Neural progenitor cell (in vitro differentiated cells): ENCODE results near the gene APCDD1L. TPM values are rescaled to one million over a fixed set of nuclear protein-coding genes. Genes with fewer than 3 reads are reported as not detected.

Experiments
- DNase-seq: peaks from one replicate; pipeline ENCODE4 v3.0.0-alpha.2; 2016; ENCODE audit warnings: low spot score
- H2AFZ ChIP-seq: fragments of 200-600 bp; sonication (generic); replicated peaks from 2 replicates; pipeline ENCODE4 v1.6.1; 2016; ENCODE audit warnings: antibody characterized with exemption
- H3F3A ChIP-seq: fragments of 200-600 bp; sonication (generic); 2 replicates; pipeline ENCODE4 v1.6.1; 2016; ENCODE audit warnings: antibody characterized with exemption, low read depth
- H3K27ac ChIP-seq: fragments of 200-600 bp; sonication (generic); 2 replicates; pipeline ENCODE4 v1.5.1; 2016; ENCODE audit warnings: mild to moderate bottlenecking
- H3K27me3 ChIP-seq: fragments of 200-600 bp; sonication (generic); 2 replicates; pipeline ENCODE4 v1.6.1; 2016; ENCODE audit warnings: mild to moderate bottlenecking, moderate library complexity
- H3K36me3 ChIP-seq: fragments of 200-600 bp; sonication (generic); 2 replicates; pipeline ENCODE4 v1.5.1; 2016
- H3K4me1 ChIP-seq: fragments of 200-600 bp; sonication (generic); 2 replicates; pipeline ENCODE4 v1.6.1; 2016; ENCODE audit warnings: mixed run types
- H3K4me2 ChIP-seq: fragments of 200-600 bp; sonication (generic); 2 replicates; pipeline ENCODE4 v1.6.1; 2016
- H3K4me3 ChIP-seq: fragments of 200-600 bp; sonication (generic); 2 replicates; pipeline ENCODE4 v1.5.1; 2016
- H3K79me2 ChIP-seq: fragments of 200-600 bp; sonication (generic); 2 replicates; pipeline ENCODE4 v1.6.1; 2016; ENCODE audit warnings: low read depth
- H3K9ac ChIP-seq: fragments of 200-600 bp; sonication (generic); 2 replicates; pipeline ENCODE4 v1.6.1; 2016
- H3K9me3 ChIP-seq: fragments of 200-600 bp; sonication (generic); 2 replicates; pipeline ENCODE4 v1.5.1; 2016; ENCODE audit warnings: low read depth
- H4K20me1 ChIP-seq: fragments of 200-600 bp; sonication (generic); 2 replicates; pipeline ENCODE4 v1.6.1; 2016; ENCODE audit warnings: low read depth
- H3K27ac Mint-ChIP-seq: 3 replicates; pipeline ENCODE4 v1.8.0; 2021; ENCODE audit warnings: mixed read lengths
- H3K27me3 Mint-ChIP-seq: 2 replicates; pipeline ENCODE4 v1.8.0; 2022; ENCODE audit warnings: low read depth, mild to moderate bottlenecking, inconsistent platforms, moderate library complexity, mixed read lengths; ENCODE audit not compliant: insufficient read depth
- H3K36me3 Mint-ChIP-seq: 3 replicates; pipeline ENCODE4 v1.8.0; 2021; ENCODE audit warnings: mixed read lengths
- H3K4me1 Mint-ChIP-seq: 3 replicates; pipeline ENCODE4 v1.8.0; 2021; ENCODE audit warnings: mixed read lengths
- H3K4me3 Mint-ChIP-seq: 3 replicates; pipeline ENCODE4 v1.8.0; 2021; ENCODE audit warnings: mild to moderate bottlenecking, moderate library complexity, mixed read lengths
- H3K9me3 Mint-ChIP-seq: 3 replicates; pipeline ENCODE4 v1.8.0; 2020; ENCODE audit warnings: mixed read lengths
- CTCF ChIP-seq: fragments of 200-600 bp; sonication (generic); IDR thresholded peaks from 2 replicates; pipeline ENCODE4 v1.5.1; 2017; ENCODE audit warnings: antibody characterized with exemption, mild to moderate bottlenecking
- EZH2 ChIP-seq: fragments of 200-600 bp; sonication (generic); IDR thresholded peaks from 2 replicates; pipeline ENCODE4 v1.6.1; 2017; ENCODE audit warnings: antibody characterized with exemption, mild to moderate bottlenecking, moderate library complexity
- EZH2phosphoT487 ChIP-seq: fragments of 200-600 bp; sonication (generic); IDR thresholded peaks from 2 replicates; pipeline ENCODE4 v1.6.1; 2017; ENCODE audit warnings: antibody characterized with exemption
- total RNA-seq: library from RNA; depleted of rRNA; stranded (reverse); fragments of >200 nt; gene quantifications from 2 replicates; pipeline ENCODE4 v1.2.3, GENCODE V29; 2015; ENCODE audit warnings: low replicate concordance

Gene APCDD1L
- total RNA-seq, 1 donor from 2014 or later, result not detected

- Histone ChIP-seq H3K27ac (no peak overlapping the region), H3K9ac (no peak overlapping the region), H3K4me3 (no peak overlapping the region), H3K27me3 (no peaks in the 10 kb centered on the region), H3F3A (no peaks in the 10 kb centered on the region), H3K4me1 (no peaks in the 10 kb centered on the region), H2AFZ (no peak overlapping the region), H4K20me1 (no peaks in the 10 kb centered on the region), H3K79me2 (no peaks in the 10 kb centered on the region), H3K36me3 (no peaks in the 10 kb centered on the region), H3K4me2 (no peak overlapping the region), H3K9me3 (no peaks in the 10 kb centered on the region)
- no peaks in the 10 kb centered on the region for H3K36me3 Mint-ChIP-seq
- peaks cover 11% of the 10 kb centered on the region for H3K4me1 Mint-ChIP-seq
- H3K27me3 Mint-ChIP-seq, result no peaks in the 10 kb centered on the region
- no peak for DNase-seq
- no peak overlapping the region for H3K4me3 Mint-ChIP-seq
- TF ChIP-seq EZH2, result no peak
- TF ChIP-seq CTCF, result no peak
- TF ChIP-seq EZH2phosphoT487, result no peak
- H3K9me3 Mint-ChIP-seq, result peaks cover 5% of the 10 kb centered on the region
- H3K27ac Mint-ChIP-seq, result no peak overlapping the region
Observed at GRCh38 chr20:58495623-58496428, 19.4 kb downstream of the APCDD1L start.

GRCh38 chr20:58494923-58495622 is 20.1 kb downstream of the APCDD1L start:
- Mint-ChIP-seq H3K4me3 (no peak overlapping the region), H3K4me1 (peaks cover 11% of the 10 kb centered on the region), H3K27ac (peak overlapping the region; percentile 64), H3K27me3 (no peaks in the 10 kb centered on the region), H3K9me3 (peaks cover 6% of the 10 kb centered on the region), H3K36me3 (no peaks in the 10 kb centered on the region)
- Histone ChIP-seq H3K9me3 (no peaks in the 10 kb centered on the region), H3K79me2 (no peaks in the 10 kb centered on the region), H2AFZ (no peak overlapping the region), H4K20me1 (no peaks in the 10 kb centered on the region), H3K9ac (no peak overlapping the region), H3K4me1 (no peaks in the 10 kb centered on the region), H3K4me2 (no peak overlapping the region), H3K27me3 (no peaks in the 10 kb centered on the region), H3K4me3 (no peak overlapping the region), H3K36me3 (no peaks in the 10 kb centered on the region), H3K27ac (no peak overlapping the region), H3F3A (no peaks in the 10 kb centered on the region)
- no peak for DNase-seq
- no peak for TF ChIP-seq EZH2phosphoT487
- no peak for TF ChIP-seq EZH2
- TF ChIP-seq CTCF, result no peak

GRCh38 chr20:58492795-58493524 is 22.2 kb downstream of the APCDD1L start:
- Histone ChIP-seq H3K36me3 (no peaks in the 10 kb centered on the region), H3K9me3 (peaks cover 5% of the 10 kb centered on the region), H3F3A (no peaks in the 10 kb centered on the region), H3K4me2 (no peak overlapping the region), H3K4me3 (no peak overlapping the region), H2AFZ (no peak overlapping the region), H3K4me1 (no peaks in the 10 kb centered on the region), H3K9ac (no peak overlapping the region), H3K27ac (no peak overlapping the region), H3K27me3 (no peaks in the 10 kb centered on the region), H3K79me2 (no peaks in the 10 kb centered on the region), H4K20me1 (no peaks in the 10 kb centered on the region)
- H3K4me1 Mint-ChIP-seq, result peaks cover 11% of the 10 kb centered on the region
- DNase-seq, result no peak
- peaks cover 16% of the 10 kb centered on the region for H3K9me3 Mint-ChIP-seq
- H3K27ac Mint-ChIP-seq, result no peak overlapping the region
- H3K4me3 Mint-ChIP-seq, result no peak overlapping the region
- H3K36me3 Mint-ChIP-seq, result no peaks in the 10 kb centered on the region
- H3K27me3 Mint-ChIP-seq, result no peaks in the 10 kb centered on the region
- no peak for TF ChIP-seq EZH2
- TF ChIP-seq EZH2phosphoT487, result no peak
- TF ChIP-seq CTCF, result no peak
